ENCODE data around the gene SOX11. TPM values are rescaled to one million over a fixed set of nuclear protein-coding genes. Genes with fewer than 3 reads are reported as not detected.

SOX11 gene
- total RNA-seq, 2 donors from 2014 or later: not detected

- no peak for ATAC-seq (replicated peaks)
- peaks cover 3% of the 10 kb centered on the region for H3K27me3 Mint-ChIP-seq
- no peaks in the 10 kb centered on the region for H3K36me3 Mint-ChIP-seq (ENCODE audit: low read depth)
- peaks cover 14% of the 10 kb centered on the region for H3K9me3 Mint-ChIP-seq
- H3K4me3 Mint-ChIP-seq: no peak overlapping the region
- no peak overlapping the region for H3K27ac Mint-ChIP-seq
- no peaks in the 10 kb centered on the region for H3K4me1 Mint-ChIP-seq
Measured at GRCh38 chr2:5748946-5749345, 56.8 kb downstream of the SOX11 start.

- peaks cover 14% of the 10 kb centered on the region for H3K9me3 Mint-ChIP-seq
- H3K27me3 Mint-ChIP-seq: peaks cover 3% of the 10 kb centered on the region
- H3K4me1 Mint-ChIP-seq: no peaks in the 10 kb centered on the region
Measured at GRCh38 chr2:5749347-5749746, 57.2 kb downstream of the SOX11 start.

More at GRCh38 chr2:5749347-5749746, 57.2 kb downstream of the SOX11 start:
- Mint-ChIP-seq H3K27ac (no peak overlapping the region), H3K36me3 (ENCODE audit: low read depth) (no peaks in the 10 kb centered on the region), H3K4me3 (no peak overlapping the region)
- ATAC-seq (replicated peaks): no peak
